HG03432 (cell line): Measurements from ENCODE around the gene SYNE1.
"Not testable (repeated sequence)": the region's sequence is repeated elsewhere in the genome, so short reads cannot be mapped to it uniquely, and the experiment has no call there.

Experiments
- ATAC-seq: cut with Tn5 transposase; IDR thresholded peaks from one replicate; pipeline ENCODE4 v1.9.1; 2021; ENCODE audit warnings: mild to moderate bottlenecking, moderate library complexity; ENCODE audit not compliant: unreplicated experiment

Gene SYNE1

DNA sequence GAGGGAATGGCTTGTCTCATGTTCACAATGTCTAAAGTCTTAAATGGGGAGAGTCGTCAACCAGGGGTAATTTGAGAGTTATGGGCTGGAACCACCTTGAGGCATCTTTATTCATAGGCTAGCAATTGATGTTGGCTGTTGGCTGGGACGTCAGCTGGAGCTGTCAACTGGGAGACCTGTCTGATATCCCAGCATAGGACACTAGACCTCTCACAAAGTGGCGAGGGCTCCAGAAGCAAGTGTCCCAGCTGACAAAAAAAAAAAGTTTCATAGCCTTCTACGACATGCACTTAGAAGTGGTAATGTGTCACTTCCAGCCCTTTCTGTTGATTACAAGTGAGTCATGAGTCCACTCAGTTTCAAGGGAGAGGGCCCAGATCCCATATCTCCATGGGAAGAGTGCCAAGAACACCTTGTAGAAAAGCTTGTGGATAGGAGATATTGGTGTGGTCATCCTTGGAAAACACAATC lies 551.7 kb downstream of the SYNE1 start:
- ATAC-seq = no peak

DNA sequence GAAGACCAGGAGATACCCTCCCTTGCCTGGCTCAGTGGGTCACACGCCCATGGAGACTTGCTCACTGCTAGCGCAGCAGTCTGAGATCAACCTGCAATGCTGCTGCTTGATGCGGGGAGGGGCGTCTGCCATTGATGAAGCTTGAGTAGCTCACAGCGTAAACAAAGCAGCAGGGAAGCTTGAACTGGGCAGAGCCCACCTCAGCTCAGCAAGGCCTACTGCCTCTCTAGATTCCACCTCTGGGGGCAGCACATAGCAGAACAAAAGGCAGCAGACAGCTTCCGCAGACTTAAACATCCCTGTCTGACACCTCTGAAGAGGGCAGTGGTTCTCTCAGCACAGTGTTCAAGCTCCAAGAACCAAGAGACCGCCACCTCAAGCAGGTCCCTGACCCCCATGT lies 558.4 kb downstream of the SYNE1 start:
- no peak for ATAC-seq

DNA sequence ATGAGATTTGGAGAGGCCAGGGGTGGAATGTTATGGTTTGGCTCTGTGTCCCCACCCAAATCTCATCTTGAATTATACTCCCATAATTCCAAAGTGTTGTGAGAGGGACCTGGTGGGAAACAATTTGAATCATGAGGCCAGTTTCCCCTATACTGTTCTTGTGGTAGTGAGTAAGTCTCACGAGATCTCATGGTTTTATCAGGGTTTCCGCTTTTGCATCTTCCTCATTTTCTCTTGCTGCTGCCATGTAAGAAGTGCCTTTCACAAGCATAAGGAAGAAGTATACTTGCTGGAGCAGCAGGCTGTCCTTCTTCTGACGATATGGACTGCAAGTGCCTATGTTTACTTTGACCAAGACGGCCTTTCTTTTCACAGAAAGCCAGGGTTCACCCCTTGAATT lies 559.2 kb downstream of the SYNE1 start:
- ATAC-seq = no peak

DNA sequence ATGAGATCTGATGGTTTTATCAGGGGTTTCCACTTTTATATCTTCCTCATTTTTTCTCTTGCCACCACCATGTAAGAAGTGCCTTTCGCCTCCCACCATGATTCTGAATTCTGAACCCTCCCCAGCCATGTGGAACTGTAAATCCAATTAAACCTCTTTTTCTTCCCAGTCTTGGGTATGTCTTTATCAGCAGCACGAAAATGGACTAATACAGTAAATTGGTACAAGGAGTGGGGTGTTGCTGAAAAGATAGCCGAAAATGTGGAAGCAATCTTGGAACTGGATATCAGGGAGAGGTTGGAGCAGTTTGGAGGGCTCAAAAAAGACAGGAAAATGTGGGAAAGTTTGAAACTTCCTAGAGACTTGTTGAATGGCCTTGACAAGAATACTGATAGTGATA lies 560.9 kb downstream of the SYNE1 start:
- ATAC-seq = not testable (repeated sequence)

DNA sequence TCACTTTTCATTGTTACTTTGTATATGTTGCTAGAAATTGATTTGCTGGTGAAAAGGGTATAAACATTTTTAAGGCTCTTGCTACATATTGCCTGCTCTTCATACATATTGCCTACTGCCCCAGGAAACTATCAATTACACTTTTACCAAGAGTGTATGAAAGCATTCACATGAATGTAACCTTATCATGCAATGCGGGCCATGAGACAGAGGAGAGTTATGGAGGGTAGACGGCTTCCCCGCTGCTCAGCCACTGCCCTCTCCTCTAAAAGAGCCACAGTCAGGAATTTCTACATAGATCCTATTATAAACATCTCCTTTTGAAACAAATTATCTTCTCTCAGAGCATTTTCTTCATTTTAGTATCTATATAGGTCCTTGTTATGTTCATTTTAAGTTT lies 565.3 kb downstream of the SYNE1 start:
- ATAC-seq = no peak
